SK-N-SH (cell line): ENCODE results near the gene PRKCD. TPM values are rescaled to one million over a fixed set of nuclear protein-coding genes. Genes with fewer than 3 reads are reported as not detected.

Experiments used
- CTCF ChIA-PET: fragments of 300-600, 350-600 bp; formaldehyde crosslinking; extraction: SDS; loops from one replicate; lab custom pipeline; 2021; lab: Yijun Ruan, JAX
- POLR2A ChIA-PET: fragments of 350-600 bp; sonication (Branson Sonifier 250); formaldehyde crosslinking; extraction: SDS; loops from one replicate; lab custom pipeline; 2020; ENCODE audit warnings: antibody characterized with exemption, inconsistent platforms; lab: Yijun Ruan, JAX
- DNase-seq: peaks from one replicate; pipeline ENCODE4 v3.0.0; 2012
- H2AFZ ChIP-seq: fragments of 200-600 bp; sonication (generic); 2 replicates; pipeline ENCODE4 v1.8.1; 2016; ENCODE audit warnings: antibody characterized with exemption, mild to moderate bottlenecking, low read depth
- H3F3A ChIP-seq: fragments of 200-600 bp; sonication (generic); replicated peaks from 2 replicates; pipeline ENCODE3; 2016; ENCODE audit warnings: antibody characterized with exemption, mild to moderate bottlenecking; ENCODE audit not compliant: insufficient read depth
- H3K27ac ChIP-seq, 2 experiments: fragments of 200-500 bp in 1 of 2; fragments of 200-600 bp in 1 of 2; sonication (Bioruptor generic) in 1 of 2; sonication (generic), shearing (Covaris generic) in 1 of 2; 2 replicates each; pipeline versions ENCODE4 v1.5.1 to v1.6.1; 2014 to 2016; ENCODE audit warnings: low read depth in 2 of 2, inconsistent platforms in 1 of 2, low read length in 1 of 2, mild to moderate bottlenecking in 1 of 2, mixed read lengths in 1 of 2
- H3K27me3 ChIP-seq: fragments of 200-600 bp; sonication (generic), shearing (Covaris generic); 2 replicates; pipeline ENCODE4 v1.6.1; 2016; ENCODE audit warnings: mixed run types; ENCODE audit not compliant: insufficient read depth
- H3K36me3 ChIP-seq, 2 experiments: fragments of 200-500 bp in 1 of 2; fragments of 200-600 bp in 1 of 2; sonication (Bioruptor generic) in 1 of 2; sonication (generic) in 1 of 2; replicated peaks in 1 of 2; 2 replicates each; pipeline versions ENCODE3 to v1.5.1; 2014 to 2016; ENCODE audit warnings: low read length in 1 of 2, mild to moderate bottlenecking in 1 of 2; ENCODE audit not compliant: insufficient read depth in 2 of 2, control insufficient read depth in 1 of 2
- H3K4me1 ChIP-seq, 2 experiments: fragments of 200-500 bp in 1 of 2; fragments of 200-600 bp in 1 of 2; sonication (Bioruptor generic) in 1 of 2; sonication (generic), shearing (Covaris generic) in 1 of 2; 2 replicates each; pipeline versions ENCODE4 v1.5.1 to v1.6.1; 2014 to 2016; ENCODE audit warnings: low read depth in 1 of 2, low read length in 1 of 2, mixed run types in 1 of 2; ENCODE audit not compliant: insufficient read depth in 2 of 2, control insufficient read depth in 1 of 2
- H3K4me2 ChIP-seq: fragments of 200-600 bp; sonication (generic), shearing (Covaris generic); 2 replicates; pipeline ENCODE4 v1.6.1; 2017; ENCODE audit warnings: mixed run types
- H3K4me3 ChIP-seq, 2 experiments: fragments of 200-500 bp in 1 of 2; fragments of 200-600 bp in 1 of 2; sonication (Bioruptor generic) in 1 of 2; sonication (generic), shearing (Covaris generic) in 1 of 2; 2 replicates each; pipeline versions ENCODE4 v1.5.1 to v1.8.1; 2014 to 2016; ENCODE audit warnings: low read depth in 2 of 2, inconsistent platforms in 1 of 2, low read length in 1 of 2, mild to moderate bottlenecking in 1 of 2, mixed read lengths in 1 of 2, moderate library complexity in 1 of 2
- H3K79me2 ChIP-seq: fragments of 200-600 bp; sonication (generic); 2 replicates; pipeline ENCODE4 v1.8.1; 2017; ENCODE audit warnings: mild to moderate bottlenecking; ENCODE audit not compliant: insufficient read depth
- H3K9ac ChIP-seq: fragments of 200-600 bp; sonication (generic); 2 replicates; pipeline ENCODE4 v1.6.1; 2017; ENCODE audit warnings: mixed run types
- H3K9me2 ChIP-seq: fragments of 200-600 bp; sonication (generic); 2 replicates; pipeline ENCODE4 v1.6.1; 2017; ENCODE audit warnings: mixed run types
- H3K9me3 ChIP-seq: fragments of 200-600 bp; sonication (generic); 2 replicates; pipeline ENCODE4 v1.6.1; 2017; ENCODE audit warnings: mixed run types, mild to moderate bottlenecking, moderate library complexity
- H4K20me1 ChIP-seq: fragments of 200-600 bp; sonication (generic); 2 replicates; pipeline ENCODE4 v1.6.1; 2017; ENCODE audit warnings: mild to moderate bottlenecking, mixed run types; ENCODE audit not compliant: insufficient read depth
- ELF1 ChIP-seq: IDR thresholded peaks from 2 replicates; pipeline ENCODE4 v1.4.0; 2012
- FOSL2 ChIP-seq: IDR thresholded peaks from 2 replicates; pipeline ENCODE4 v1.4.0; 2012; ENCODE audit warnings: low read depth, mild to moderate bottlenecking, moderate library complexity, borderline replicate concordance
- FOXJ3 ChIP-seq: sonication (generic); formaldehyde crosslinking; IDR thresholded peaks from 2 replicates; pipeline ENCODE4 v1.5.1; 2020; ENCODE audit warnings: mild to moderate bottlenecking, missing genetic modification reagents
- FOXM1 ChIP-seq: IDR thresholded peaks from 2 replicates; pipeline ENCODE4 v1.4.0; 2012; ENCODE audit warnings: low read depth, mild to moderate bottlenecking
- GABPA ChIP-seq: IDR thresholded peaks from 2 replicates; pipeline ENCODE4 v1.4.0; 2012; ENCODE audit warnings: low read depth, mild to moderate bottlenecking
- IRF3 ChIP-seq: fragments of 150-350 bp; IDR thresholded peaks from 2 replicates; pipeline ENCODE4 v1.6.1; 2016; ENCODE audit warnings: mild to moderate bottlenecking, low read depth, low read length
- MXI1 ChIP-seq: IDR thresholded peaks from 2 replicates; pipeline ENCODE4 v1.6.1; 2012; ENCODE audit warnings: mild to moderate bottlenecking, low read depth, low read length, improper control_type of control experiment
- NFIC ChIP-seq: IDR thresholded peaks from 2 replicates; pipeline ENCODE4 v1.4.0; 2012; ENCODE audit warnings: borderline replicate concordance
- NRF1 ChIP-seq: IDR thresholded peaks from 2 replicates; pipeline ENCODE4 v1.6.1; 2012; ENCODE audit warnings: low read depth, mild to moderate bottlenecking, low read length
- PBX3 ChIP-seq: IDR thresholded peaks from 2 replicates; pipeline ENCODE4; 2012
- POLR2AphosphoS5 ChIP-seq: IDR thresholded peaks from 2 replicates; pipeline ENCODE4 v1.6.1; 2012; ENCODE audit warnings: low read depth, low read length
- RAD21 ChIP-seq: IDR thresholded peaks from 2 replicates; pipeline ENCODE4 v1.6.1; 2012; ENCODE audit warnings: mild to moderate bottlenecking, low read length
- RCOR1 ChIP-seq: fragments of 150-350 bp; IDR thresholded peaks from 2 replicates; pipeline ENCODE4 v1.6.1; 2017; ENCODE audit warnings: antibody characterized with exemption, low read length
- RFX5 ChIP-seq: IDR thresholded peaks from 2 replicates; pipeline ENCODE4 v1.6.1; 2012; ENCODE audit warnings: mild to moderate bottlenecking, improper control_type of control experiment, low read length
- SIN3A ChIP-seq: IDR thresholded peaks from 2 replicates; pipeline ENCODE4 v1.6.1; 2012; ENCODE audit warnings: low read depth, mild to moderate bottlenecking, low read length, moderate library complexity, borderline replicate concordance
- SMC3 ChIP-seq: IDR thresholded peaks from 2 replicates; pipeline ENCODE4 v1.6.1; 2012; ENCODE audit warnings: low read depth, low read length, improper control_type of control experiment
- TAF1 ChIP-seq: IDR thresholded peaks from 2 replicates; pipeline ENCODE4 v1.6.1; 2012; ENCODE audit warnings: low read depth, mild to moderate bottlenecking, low read length, moderate library complexity, borderline replicate concordance
- TCF12 ChIP-seq: IDR thresholded peaks from 2 replicates; pipeline ENCODE4 v1.4.0; 2012
- TEAD4 ChIP-seq: IDR thresholded peaks from 2 replicates; pipeline ENCODE4 v1.4.0; 2012; ENCODE audit warnings: mild to moderate bottlenecking, borderline replicate concordance; ENCODE audit not compliant: insufficient read depth
- USF1 ChIP-seq: IDR thresholded peaks from 2 replicates; pipeline ENCODE4 v1.4.0; 2012; ENCODE audit warnings: low read depth, borderline replicate concordance
- WGBS: methylation state at CpG from one replicate; pipeline ENCODE4 v1.1.6; 2017; ENCODE audit warnings: low lambda C conversion rate; 5-methylcytosine and 5-hydroxymethylcytosine counted together
- polyA plus RNA-seq, 3 experiments: library from polyadenylated mRNA; depleted of rRNA; stranded (reverse); fragments of >200 nt; gene quantifications; 2 replicates each; pipeline ENCODE4 v1.2.3, GENCODE V29; 2012
- TF ChIP-seq, protein P1 (sequence below): fragments of 200-600 bp; sonication (generic); IDR thresholded peaks from 2 replicates; pipeline ENCODE4 v1.6.1; 2017; ENCODE audit warnings: antibody characterized with exemption, mild to moderate bottlenecking, moderate library complexity
- TF ChIP-seq, protein P2 (sequence below): IDR thresholded peaks from 2 replicates; pipeline ENCODE4 v1.4.0; 2012; ENCODE audit warnings: low read depth

PRKCD gene
- polyA plus RNA-seq, 1 of the 3 experiments (the other 2 are of a cell fraction) = 29.0 TPM

- no peaks in the 10 kb centered on the region for H3K79me2 ChIP-seq
- no peaks in the 10 kb centered on the region for H3K27me3 ChIP-seq
- H3K4me1 ChIP-seq = no peaks in the 10 kb centered on the region
- TF ChIP-seq TCF12 = no peak
- no peak for TF ChIP-seq SIN3A
- TF ChIP-seq, protein P1, sequence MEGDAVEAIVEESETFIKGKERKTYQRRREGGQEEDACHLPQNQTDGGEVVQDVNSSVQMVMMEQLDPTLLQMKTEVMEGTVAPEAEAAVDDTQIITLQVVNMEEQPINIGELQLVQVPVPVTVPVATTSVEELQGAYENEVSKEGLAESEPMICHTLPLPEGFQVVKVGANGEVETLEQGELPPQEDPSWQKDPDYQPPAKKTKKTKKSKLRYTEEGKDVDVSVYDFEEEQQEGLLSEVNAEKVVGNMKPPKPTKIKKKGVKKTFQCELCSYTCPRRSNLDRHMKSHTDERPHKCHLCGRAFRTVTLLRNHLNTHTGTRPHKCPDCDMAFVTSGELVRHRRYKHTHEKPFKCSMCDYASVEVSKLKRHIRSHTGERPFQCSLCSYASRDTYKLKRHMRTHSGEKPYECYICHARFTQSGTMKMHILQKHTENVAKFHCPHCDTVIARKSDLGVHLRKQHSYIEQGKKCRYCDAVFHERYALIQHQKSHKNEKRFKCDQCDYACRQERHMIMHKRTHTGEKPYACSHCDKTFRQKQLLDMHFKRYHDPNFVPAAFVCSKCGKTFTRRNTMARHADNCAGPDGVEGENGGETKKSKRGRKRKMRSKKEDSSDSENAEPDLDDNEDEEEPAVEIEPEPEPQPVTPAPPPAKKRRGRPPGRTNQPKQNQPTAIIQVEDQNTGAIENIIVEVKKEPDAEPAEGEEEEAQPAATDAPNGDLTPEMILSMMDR = no peak
- TF ChIP-seq USF1 = no peak
- no peak for TF ChIP-seq NRF1
- no peak for TF ChIP-seq PBX3
- no peak for TF ChIP-seq FOXM1
- TF ChIP-seq MXI1 = no peak
- TF ChIP-seq GABPA = no peak
- TF ChIP-seq SMC3 = no peak
- TF ChIP-seq, protein P2, sequence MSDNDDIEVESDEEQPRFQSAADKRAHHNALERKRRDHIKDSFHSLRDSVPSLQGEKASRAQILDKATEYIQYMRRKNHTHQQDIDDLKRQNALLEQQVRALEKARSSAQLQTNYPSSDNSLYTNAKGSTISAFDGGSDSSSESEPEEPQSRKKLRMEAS = no peak
- TF ChIP-seq FOXJ3 = no peak
- H3K9ac ChIP-seq = no peak overlapping the region
- H3K9me2 ChIP-seq = no peaks in the 10 kb centered on the region
- H3K4me3 ChIP-seq = no peak overlapping the region
- H3K27ac ChIP-seq = no peak overlapping the region
- H3F3A ChIP-seq = no peaks in the 10 kb centered on the region
- no peaks in the 10 kb centered on the region for H3K9me3 ChIP-seq
- DNase-seq = no peak
- H3K4me2 ChIP-seq = no peak overlapping the region
- H2AFZ ChIP-seq = no peak overlapping the region
- CTCF ChIA-PET = interaction anchor here (1.0 to 1.7 kb wide), 2 partner anchors 9 to 73 kb away, joined by 3 to 10 read pairs; no protein-coding TSS in a partner anchor
- WGBS = 91% methylated on average over 4 of the region's 4 CpGs
- POLR2A ChIA-PET = no interaction called here
- no peaks in the 10 kb centered on the region for H4K20me1 ChIP-seq
- no peaks in the 10 kb centered on the region for H3K36me3 ChIP-seq
Observed at GRCh38 chr3:53187430-53187829, 26.4 kb downstream of the PRKCD start.

DNA sequence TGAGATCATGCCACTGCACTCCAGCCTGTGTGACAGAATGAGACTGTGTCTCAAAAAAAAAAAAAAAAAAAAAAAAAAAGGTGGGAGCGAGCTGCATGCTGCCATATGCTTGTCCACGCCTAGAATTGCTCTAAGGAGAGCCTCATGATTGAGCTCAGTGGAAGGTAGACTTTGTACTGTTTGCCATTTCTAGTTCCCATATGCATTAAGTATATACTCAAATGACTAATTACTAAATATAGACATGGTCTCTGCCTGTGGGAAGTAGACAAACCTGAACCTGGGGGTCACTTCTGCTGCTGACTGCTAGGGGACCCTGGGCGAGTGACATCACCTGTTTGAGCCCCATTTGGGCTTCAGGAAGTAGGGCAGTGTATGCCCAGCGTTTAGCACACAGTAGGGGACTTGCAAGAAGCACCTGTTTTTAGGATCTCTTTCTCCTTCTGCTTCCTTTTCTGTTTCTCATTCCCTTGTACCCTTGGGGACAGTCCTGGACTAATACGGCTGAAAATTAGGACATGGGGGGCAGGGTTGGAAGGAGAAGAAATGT, 27.2 kb downstream of the PRKCD start:
- Histone ChIP-seq H3K4me3 (no peak overlapping the region), H3K27ac (no peak overlapping the region), H3F3A (no peaks in the 10 kb centered on the region), H3K9me3 (no peaks in the 10 kb centered on the region), H3K27me3 (no peaks in the 10 kb centered on the region), H3K36me3 (no peaks in the 10 kb centered on the region), H4K20me1 (no peaks in the 10 kb centered on the region), H2AFZ (no peak overlapping the region), H3K4me1 (no peaks in the 10 kb centered on the region), H3K9me2 (no peaks in the 10 kb centered on the region), H3K4me2 (no peak overlapping the region), H3K79me2 (no peaks in the 10 kb centered on the region), H3K9ac (no peak overlapping the region)
- WGBS = 66% methylated on average over 5 of the region's 5 CpGs
- POLR2A ChIA-PET = no interaction called here
- no peak for DNase-seq
- CTCF ChIA-PET = interaction anchor here (1.7 kb wide), 1 partner anchor 8 kb away, joined by 10 read pairs; no protein-coding TSS in a partner anchor
- TF ChIP-seq RCOR1 (no peak), TEAD4 (no peak), POLR2AphosphoS5 (no peak), ELF1 (no peak), IRF3 (no peak), MXI1 (no peak), GABPA (no peak), FOSL2 (no peak), RAD21 (no peak), NFIC (no peak), FOXM1 (no peak), PBX3 (no peak), RFX5 (no peak), TAF1 (no peak)
- TF ChIP-seq, protein P2 = no peak
